NCI-H748 (cell line): ENCODE measurements around the gene DNMT3B.

Source experiments
- DNase-seq: peaks from one replicate; lab custom pipeline; 2025; ENCODE audit not compliant: unreplicated experiment; lab: John Stamatoyannopoulos, UW

DNMT3B gene

DNA sequence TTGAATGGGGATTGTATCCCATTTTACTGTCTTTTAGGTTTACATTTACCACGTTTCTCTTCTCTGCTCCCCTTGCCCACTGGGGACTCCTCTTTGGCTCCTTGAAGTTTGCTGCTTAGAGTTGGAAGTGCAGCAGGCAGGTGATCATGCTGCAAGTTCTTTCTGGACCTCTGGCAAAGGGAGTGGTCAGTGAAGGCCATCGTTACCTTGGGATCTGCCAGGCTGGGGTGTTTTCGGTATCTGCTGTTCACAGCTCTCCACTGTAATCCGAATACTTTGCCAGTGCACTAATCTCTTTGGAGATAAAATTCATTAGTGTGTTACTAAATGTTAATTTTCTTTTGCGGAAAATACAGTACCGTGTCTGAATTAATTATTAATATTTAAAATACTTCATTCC lies 87.4 kb downstream of the DNMT3B start:
- DNase-seq = no peak

DNA sequence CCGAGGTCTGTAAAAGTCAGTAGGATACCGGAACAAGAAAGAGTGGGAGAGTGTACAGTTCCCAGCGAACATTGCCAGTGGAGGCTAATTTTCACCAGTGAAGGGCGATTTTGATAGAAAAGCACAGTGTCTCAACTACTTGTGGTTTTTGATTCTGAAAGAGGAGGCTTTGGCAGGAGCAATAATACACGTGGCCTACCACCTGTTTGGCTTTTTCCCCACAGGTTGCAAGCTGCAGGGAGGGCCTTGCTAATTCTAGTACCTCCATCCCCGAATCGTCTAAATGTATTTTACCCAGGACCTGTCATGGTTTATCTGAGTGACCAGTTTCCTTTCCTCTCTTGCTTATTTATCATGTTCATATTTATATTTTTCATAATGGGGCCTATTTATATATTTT lies 93.2 kb downstream of the DNMT3B start:
- DNase-seq = no peak

DNA sequence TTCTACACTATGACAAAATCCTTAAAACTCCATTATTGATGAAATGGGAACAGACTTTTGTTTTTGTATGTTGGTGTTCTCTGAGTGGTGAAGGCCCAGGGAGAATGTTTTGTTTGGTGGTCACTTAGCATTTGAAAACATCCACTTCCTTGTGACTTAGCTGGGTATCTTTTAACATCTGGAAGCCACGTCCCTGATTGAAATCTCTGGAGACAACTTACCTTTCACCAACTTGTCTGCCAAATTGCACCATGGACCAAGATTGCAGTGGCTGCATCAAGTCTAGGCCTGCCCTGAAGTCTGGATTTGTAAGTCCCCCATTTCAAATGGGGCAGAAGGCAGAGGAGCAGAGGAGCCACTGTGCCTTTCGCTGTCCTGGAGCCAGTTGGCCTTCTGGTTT lies 96.0 kb downstream of the DNMT3B start:
- DNase-seq = no peak
